LNCaP clone FGC (cell line): ENCODE data around the gene NAGK.
"Not testable (repeated sequence)": the region's sequence is repeated elsewhere in the genome, so short reads cannot be mapped to it uniquely, and the experiment has no call there.

Experiments used
- DNase-seq: peaks from one replicate; pipeline ENCODE4 v3.0.0-alpha.2; 2011; ENCODE audit warnings: low read depth
- H3K4me3 ChIP-seq: 2 replicates; pipeline ENCODE4 v1.5.1; 2011; ENCODE audit warnings: mild to moderate bottlenecking, low read depth, low read length, control low read depth
- TF ChIP-seq, protein P1 (sequence below): IDR thresholded peaks from 2 replicates; pipeline ENCODE4 v1.5.1; 2012; ENCODE audit warnings: mild to moderate bottlenecking; ENCODE audit not compliant: control insufficient read depth, insufficient read depth; ENCODE audit errors: extremely low read depth

NAGK gene

DNA sequence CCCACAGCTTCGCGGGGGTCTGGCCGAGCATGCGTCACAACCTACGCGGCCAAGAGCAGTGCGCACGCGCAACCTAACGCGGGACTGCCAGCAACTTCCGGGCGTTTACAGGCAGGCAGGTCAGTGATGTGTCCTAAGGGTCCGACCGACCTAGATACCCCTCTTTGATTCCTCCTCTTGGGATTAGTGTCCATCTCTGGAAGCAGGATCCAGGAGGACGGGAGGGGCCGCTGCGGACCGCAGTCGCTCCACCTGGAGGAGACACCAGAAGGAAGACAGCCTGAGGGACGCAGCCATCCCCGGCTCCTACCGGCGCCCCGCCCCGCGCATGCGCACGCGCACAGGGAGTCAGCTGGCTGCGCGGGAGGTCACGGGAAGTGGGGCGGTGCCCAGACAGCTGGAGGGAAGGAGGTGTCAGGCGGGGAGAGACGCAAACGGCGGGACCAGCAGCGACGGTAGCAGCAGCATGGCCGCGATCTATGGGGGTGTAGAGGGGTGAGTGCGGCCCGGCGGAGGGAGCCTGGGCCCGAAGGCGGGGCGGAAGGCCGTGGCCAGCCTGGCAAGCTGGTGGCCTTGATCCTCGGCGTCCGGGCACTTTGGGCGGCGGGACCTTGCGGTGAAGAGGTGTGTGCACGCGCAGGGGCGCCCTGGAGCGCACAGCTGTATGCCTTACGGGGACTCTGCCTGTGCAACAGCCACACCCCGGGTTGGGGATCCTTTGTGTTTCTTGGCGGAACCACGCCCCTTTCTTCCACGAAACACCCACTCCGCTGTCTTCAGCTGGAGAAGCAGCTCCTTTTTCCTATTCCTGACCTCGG is at the start of gene NAGK:
NAGK (plus strand) TSS at position 431 of the 818 bp plus-strand sequence; CDS start at position 467, 36 bp downstream.
- peak; percentile 54 for DNase-seq
- H3K4me3 ChIP-seq = peak within 1 kb of the TSS; percentile 74
- TF ChIP-seq, protein P1, sequence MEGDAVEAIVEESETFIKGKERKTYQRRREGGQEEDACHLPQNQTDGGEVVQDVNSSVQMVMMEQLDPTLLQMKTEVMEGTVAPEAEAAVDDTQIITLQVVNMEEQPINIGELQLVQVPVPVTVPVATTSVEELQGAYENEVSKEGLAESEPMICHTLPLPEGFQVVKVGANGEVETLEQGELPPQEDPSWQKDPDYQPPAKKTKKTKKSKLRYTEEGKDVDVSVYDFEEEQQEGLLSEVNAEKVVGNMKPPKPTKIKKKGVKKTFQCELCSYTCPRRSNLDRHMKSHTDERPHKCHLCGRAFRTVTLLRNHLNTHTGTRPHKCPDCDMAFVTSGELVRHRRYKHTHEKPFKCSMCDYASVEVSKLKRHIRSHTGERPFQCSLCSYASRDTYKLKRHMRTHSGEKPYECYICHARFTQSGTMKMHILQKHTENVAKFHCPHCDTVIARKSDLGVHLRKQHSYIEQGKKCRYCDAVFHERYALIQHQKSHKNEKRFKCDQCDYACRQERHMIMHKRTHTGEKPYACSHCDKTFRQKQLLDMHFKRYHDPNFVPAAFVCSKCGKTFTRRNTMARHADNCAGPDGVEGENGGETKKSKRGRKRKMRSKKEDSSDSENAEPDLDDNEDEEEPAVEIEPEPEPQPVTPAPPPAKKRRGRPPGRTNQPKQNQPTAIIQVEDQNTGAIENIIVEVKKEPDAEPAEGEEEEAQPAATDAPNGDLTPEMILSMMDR = no peak

DNA sequence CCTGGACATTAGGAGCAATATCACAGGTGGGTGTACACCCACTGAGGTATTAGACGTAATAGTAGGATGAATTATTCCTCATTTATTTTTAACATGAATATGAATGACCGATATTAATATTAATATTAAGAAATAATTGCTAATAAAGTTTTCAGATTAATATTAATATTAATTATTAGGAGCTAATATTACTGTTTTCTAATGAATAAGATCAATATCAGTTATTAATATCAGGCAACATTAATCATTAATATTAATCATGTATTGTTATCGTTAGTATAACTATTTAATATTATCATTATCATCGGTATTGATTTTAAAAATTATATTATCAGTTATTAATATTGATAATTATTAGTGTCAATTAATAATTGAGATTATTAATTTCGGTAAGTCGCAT is 48.5 kb upstream of the NAGK start:
- DNase-seq, H3K4me3 ChIP-seq: not testable (repeated sequence)

DNA sequence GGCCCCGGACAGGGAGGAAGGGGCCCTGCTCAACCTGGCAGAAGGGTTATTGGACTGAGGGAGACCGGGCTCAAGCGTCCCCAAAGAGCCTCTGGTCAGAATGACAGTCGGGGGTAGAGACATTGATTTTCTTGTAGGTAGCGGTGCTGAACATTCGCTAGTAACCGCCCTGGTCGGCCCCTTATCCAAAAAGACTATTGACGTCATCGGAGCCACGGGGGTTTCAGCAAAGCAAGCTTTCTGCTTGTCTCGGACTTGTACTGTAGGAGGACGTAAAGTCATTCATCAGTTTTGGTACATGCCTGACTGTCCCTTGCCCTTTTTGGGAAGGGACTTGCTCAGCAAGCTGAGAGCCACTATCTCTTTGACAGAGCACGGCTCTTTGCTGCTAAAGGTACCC is 47.1 kb upstream of the NAGK start:
- DNase-seq = not testable (repeated sequence)

DNA sequence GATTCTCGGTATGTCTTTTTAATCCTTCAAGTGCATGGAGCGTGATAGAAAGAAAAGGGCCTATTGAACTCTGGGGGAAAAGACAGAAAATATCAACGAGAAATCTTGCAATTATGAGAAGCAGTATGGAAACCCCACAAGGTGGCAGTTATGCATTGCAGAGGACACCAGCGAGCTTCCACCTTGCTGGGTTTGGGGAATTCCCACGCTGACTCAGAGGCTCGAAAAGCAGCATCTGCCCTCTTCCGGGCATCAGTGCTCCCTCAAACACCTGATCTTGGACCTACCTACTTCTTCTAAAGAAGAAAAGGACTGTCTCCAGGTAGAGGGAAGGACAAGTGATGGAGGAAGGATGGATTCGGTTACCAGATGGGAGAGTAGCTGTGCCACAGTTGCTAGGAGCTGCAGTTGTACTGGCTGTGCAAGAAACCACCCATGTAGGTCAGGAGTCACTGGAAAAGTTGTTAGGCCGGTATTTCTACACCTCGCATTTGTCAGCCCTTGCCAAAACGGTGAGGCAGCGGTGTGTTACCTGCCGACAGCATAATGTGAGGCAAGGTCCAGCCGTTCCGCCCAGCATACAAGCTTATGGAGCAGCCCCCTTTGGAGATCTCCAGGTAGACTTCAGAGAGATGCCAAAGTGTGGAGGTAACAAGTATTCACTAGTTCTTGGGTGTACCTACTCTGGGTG is 44.8 kb upstream of the NAGK start:
- DNase-seq = peak; percentile 46
- TF ChIP-seq, protein P1 = peak; percentile 36; the same call in 1 of the 2 replicates
- H3K4me3 ChIP-seq = 0 out of 2 replicates have a peak overlapping the region, but pooled peaks have one; percentile 15

More for the DNA sequence above, 47.1 kb upstream of the NAGK start:
- not testable (repeated sequence) for H3K4me3 ChIP-seq

DNA sequence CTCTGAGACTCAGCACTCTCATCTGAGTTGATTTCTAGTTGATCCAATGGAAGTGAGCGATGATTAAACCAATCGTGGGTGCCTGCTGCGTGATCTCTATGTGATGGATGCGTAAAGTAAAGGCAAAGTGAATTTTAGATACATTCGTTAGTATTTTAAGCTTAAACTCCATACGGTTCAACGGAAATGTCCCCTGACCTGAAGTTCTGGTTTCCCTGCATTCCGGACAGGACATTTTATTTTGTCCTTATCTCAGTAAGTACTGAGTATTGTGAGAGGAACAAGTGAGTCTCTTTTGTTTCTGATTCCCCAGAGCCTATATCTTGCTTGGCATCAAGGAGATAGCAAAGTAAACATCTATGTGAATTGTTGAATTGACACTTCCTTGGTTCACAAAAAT is 32.2 kb upstream of the NAGK start:
- not testable (repeated sequence) for DNase-seq

DNA sequence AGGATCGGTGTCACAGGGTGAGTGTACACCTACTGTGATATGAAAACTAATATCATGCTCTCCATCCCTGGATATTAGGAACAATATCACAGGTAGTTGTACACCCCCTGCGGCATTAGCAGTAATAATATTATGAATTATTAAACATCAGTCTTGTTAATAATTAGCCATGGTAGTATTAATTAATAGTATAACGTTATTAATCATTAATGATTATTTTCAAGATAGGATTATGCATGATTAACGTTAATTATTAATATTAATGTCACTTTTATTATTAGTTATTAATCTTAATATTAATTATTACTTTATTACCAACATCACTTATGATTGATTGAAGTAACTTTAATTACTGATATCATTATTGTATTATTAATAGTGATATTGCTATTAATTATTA is 26.2 kb upstream of the NAGK start:
- no peak overlapping the region for H3K4me3 ChIP-seq
- TF ChIP-seq, protein P1 = no peak
- DNase-seq = no peak

More for the DNA sequence above, 32.2 kb upstream of the NAGK start:
- H3K4me3 ChIP-seq = not testable (repeated sequence)

DNA sequence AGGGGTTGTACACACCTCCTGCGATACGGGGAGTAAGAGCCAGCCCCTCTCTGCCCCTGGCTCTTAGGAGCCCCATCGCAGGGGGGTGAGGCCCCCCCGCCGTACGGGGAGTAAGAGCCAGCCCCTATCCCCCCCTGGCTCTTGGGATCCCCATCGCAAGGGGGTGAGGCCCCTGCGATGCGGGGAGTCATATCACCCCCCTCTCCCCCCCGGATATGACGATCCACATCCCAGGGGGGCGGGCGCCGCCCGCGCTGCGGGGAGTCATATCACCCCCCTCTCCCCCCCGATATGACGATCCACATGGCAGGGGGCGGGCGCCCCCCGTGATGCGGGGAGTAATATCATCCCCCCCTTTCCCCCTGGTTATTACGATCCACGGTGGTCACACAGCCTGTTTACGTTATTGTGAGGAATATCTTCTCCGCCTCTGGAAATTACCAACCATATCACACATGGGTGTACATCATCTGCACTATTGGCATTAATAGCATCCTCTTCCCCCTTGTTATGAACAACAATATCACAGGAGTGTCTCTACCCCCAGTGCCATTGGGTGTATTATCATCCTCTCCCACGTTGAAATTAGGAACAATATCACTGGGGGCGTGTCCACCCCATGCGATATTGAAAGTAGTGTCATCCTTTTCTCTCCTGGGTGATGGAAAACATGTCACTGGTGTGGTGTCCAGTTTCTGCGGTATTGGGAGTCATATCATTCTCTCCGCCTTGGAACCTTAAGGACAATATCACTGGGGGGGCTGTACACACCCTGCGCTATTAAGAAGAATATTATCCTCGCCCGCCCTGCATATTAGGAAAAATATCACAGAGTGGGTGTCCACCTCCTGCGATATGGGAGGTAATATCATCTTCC is 24.7 kb upstream of the NAGK start:
- TF ChIP-seq, protein P1 = no peak
- no peak for DNase-seq
- no peak overlapping the region for H3K4me3 ChIP-seq

DNA sequence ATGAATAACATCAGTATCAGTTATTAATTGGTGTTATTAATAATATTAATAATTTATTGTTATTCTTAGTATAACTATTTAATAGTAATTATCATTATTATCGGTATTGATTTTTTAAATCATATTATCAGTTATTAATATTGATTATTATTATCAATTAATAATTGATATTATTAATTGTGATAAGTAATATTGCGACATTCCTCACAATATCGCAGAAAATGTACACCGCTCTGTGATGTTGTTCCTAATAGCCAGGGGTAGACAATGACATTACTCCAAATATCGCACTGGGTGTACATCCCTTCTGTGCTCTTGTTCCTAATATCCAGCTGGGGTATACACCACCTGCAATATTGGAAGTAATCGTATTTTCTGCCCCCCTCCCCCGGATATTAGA is 23.3 kb upstream of the NAGK start:
- no peak for DNase-seq
- TF ChIP-seq, protein P1 = no peak
- H3K4me3 ChIP-seq = no peak overlapping the region
